GM12878 (cell line): ENCODE measurements around the gene PCNX4. TPM values are rescaled to one million over a fixed set of nuclear protein-coding genes. Genes with fewer than 3 reads are reported as not detected.

Source experiments
- ATAC-seq: fragments of 200-7000 bp; cut with Tn5 transposase; 3 replicates; pipeline ENCODE4 v1.9.1; 2020; ENCODE audit warnings: mild to moderate bottlenecking, moderate library complexity
- BruUV-seq: library from RNA; stranded (reverse); fragments of 400-500 nt; replicated peaks from 2 replicates; lab custom pipeline; 2021; lab: Mats Ljungman, UMichigan
- CTCF ChIA-PET: fragments of 300-600 bp; sonication (Branson Sonifier 250); formaldehyde crosslinking; extraction: SDS; loops from one replicate; lab custom pipeline; 2021; ENCODE audit warnings: inconsistent platforms; lab: Yijun Ruan, JAX
- POLR2A ChIA-PET: fragments of 350-600 bp; formaldehyde crosslinking; extraction: SDS; loops from one replicate; lab custom pipeline; 2021; ENCODE audit warnings: inconsistent platforms; lab: Charles Lee
- RAD21 ChIA-PET: fragments of 300-600 bp; sonication (Branson Sonifier 250); formaldehyde crosslinking; loops from one replicate; lab custom pipeline; 2023; ENCODE audit warnings: antibody characterized with exemption; ENCODE audit not compliant: unreplicated experiment; lab: Charles Lee
- SMC1A ChIA-PET: fragments of 300-600 bp; sonication (Branson Sonifier 250); formaldehyde crosslinking; loops from one replicate; lab custom pipeline; 2023; ENCODE audit not compliant: unreplicated experiment, uncharacterized antibody; lab: Charles Lee
- DNase-seq: peaks from one replicate; pipeline ENCODE4 v3.0.0-alpha.2; 2011; ENCODE audit warnings: low read depth, low spot score
- FAIRE-seq: peaks from 3 replicates; lab custom pipeline; 2011; peaks lifted over from hg19 to GRCh38; lab: Jason Lieb, UNC
- H2AFZ ChIP-seq: 2 replicates; pipeline ENCODE4 v1.6.0; 2011; ENCODE audit warnings: low read depth, low read length, control low read depth; ENCODE audit not compliant: control insufficient read depth
- H3K27ac ChIP-seq: 2 replicates; pipeline ENCODE4 v1.5.1; 2011; ENCODE audit warnings: control low read depth; ENCODE audit not compliant: control insufficient read depth, insufficient read depth
- H3K27me3 ChIP-seq, 2 experiments: replicated peaks in 1 of 2; 2 replicates each; pipeline versions ENCODE4 v1.6.0 to v1.6.1; 2011; ENCODE audit warnings: low read length in 1 of 2; ENCODE audit not compliant: control insufficient read depth in 2 of 2, insufficient read depth in 2 of 2
- H3K36me3 ChIP-seq, 2 experiments: 2 replicates each; pipeline ENCODE4 v1.5.1; 2011; ENCODE audit warnings: low read length in 1 of 2; ENCODE audit not compliant: control insufficient read depth in 2 of 2, insufficient read depth in 2 of 2
- H3K4me1 ChIP-seq: 2 replicates; pipeline ENCODE4 v1.6.1; 2011; ENCODE audit warnings: mild to moderate bottlenecking, low read length, moderate library complexity, mixed read lengths; ENCODE audit not compliant: control insufficient read depth, insufficient read depth
- H3K4me2 ChIP-seq: 2 replicates; pipeline ENCODE4 v1.6.0; 2011; ENCODE audit warnings: control low read depth; ENCODE audit not compliant: control insufficient read depth, insufficient read depth
- H3K4me3 ChIP-seq: fragments of 200-600 bp; sonication (generic); 2 replicates; pipeline ENCODE4 v1.5.1; 2016
- H3K79me2 ChIP-seq: 2 replicates; pipeline ENCODE4 v1.6.0; 2011; ENCODE audit warnings: low read length; ENCODE audit not compliant: control insufficient read depth, insufficient read depth
- H3K9ac ChIP-seq: 2 replicates; pipeline ENCODE4 v1.8.0; 2011; ENCODE audit warnings: low read length, control low read depth, mixed read lengths; ENCODE audit not compliant: control insufficient read depth, insufficient read depth
- H3K9me3 ChIP-seq: replicated peaks from 3 replicates; pipeline ENCODE4 v1.5.1; 2011; ENCODE audit warnings: mild to moderate bottlenecking, low read length; ENCODE audit not compliant: control insufficient read depth, insufficient read depth
- H4K20me1 ChIP-seq: 2 replicates; pipeline ENCODE4 v1.6.0; 2011; ENCODE audit not compliant: control insufficient read depth, insufficient read depth
- CTCF ChIP-seq, 3 experiments: IDR thresholded peaks in 2 of 3; conservative IDR thresholded peaks in 1 of 3; 2 replicates each; pipeline ENCODE4 v1.5.1; 2011; ENCODE audit warnings: low read depth in 3 of 3, low read length in 3 of 3, mild to moderate bottlenecking in 3 of 3, control low read depth in 2 of 3, moderate library complexity in 2 of 3, inconsistent platforms in 1 of 3, mixed read lengths in 1 of 3; ENCODE audit not compliant: control insufficient read depth in 2 of 3, insufficient read depth in 1 of 3; ENCODE audit errors: extremely low read depth in 1 of 3
- ETV6 ChIP-seq, 2 experiments: fragments of 450-650 bp in 1 of 2; IDR thresholded peaks in 1 of 2; conservative IDR thresholded peaks in 1 of 2; 2 replicates each; pipeline ENCODE4 v1.6.1; 2014; ENCODE audit warnings: antibody characterized with exemption in 1 of 2, borderline replicate concordance in 1 of 2, low read depth in 1 of 2, mild to moderate bottlenecking in 1 of 2, moderate library complexity in 1 of 2
- RUNX3 ChIP-seq: IDR thresholded peaks from 2 replicates; pipeline ENCODE4 v1.6.1; 2012; ENCODE audit warnings: low read length, inconsistent platforms
- ZNF622 ChIP-seq: fragments of 450-650 bp; IDR thresholded peaks from 2 replicates; pipeline ENCODE4 v1.6.1; 2017; ENCODE audit warnings: mild to moderate bottlenecking, inconsistent platforms
- WGBS: methylation state at CpG from one replicate; pipeline ENCODE4 v1.1.6; 2016; ENCODE audit warnings: low lambda C conversion rate; ENCODE audit not compliant: insufficient replicate concordance, insufficient coverage; ENCODE audit errors: missing lambda C conversion rate; 5-methylcytosine and 5-hydroxymethylcytosine counted together
- in situ Hi-C: fragments of 300-500 bp; cut with MboI; formaldehyde crosslinking; loops from 9 replicates; pipeline ENCODE4 v1.14.3; 2018; ENCODE audit warnings: mixed read lengths
- intact Hi-C: fragments of 100-400 bp; cut with micrococcal nuclease; formaldehyde crosslinking; loops from one replicate; pipeline ENCODE4 v1.14.2; 2022; ENCODE audit not compliant: unreplicated experiment
- polyA plus RNA-seq, 11 experiments: library from polyadenylated mRNA; depleted of rRNA in 4 of 11; unstranded in 6 of 11; stranded (reverse) in 5 of 11; fragments of >200 nt; fragmentation: Nextera tagmentation in 4 of 11; fragmentation: Illumina TruSeq in 1 of 11; extraction: Ambion mirVana in 4 of 11; extraction: Trizol in 1 of 11; gene quantifications; 1 replicate in 1 of 11; 2 replicates in 10 of 11; pipeline versions ENCODE4 v1.2.1 to v1.2.3, GENCODE V29; 2011 to 2016; ENCODE audit warnings: inconsistent platforms in 2 of 11, missing spikeins in 2 of 11, low read depth in 1 of 11
- total RNA-seq, 4 experiments: library from RNA; depleted of rRNA in 3 of 4; stranded (reverse); fragments of >200 nt in 3 of 4; fragmentation: Illumina TruSeq in 1 of 4; extraction: Trizol in 1 of 4; gene quantifications; 2 replicates each; pipeline versions ENCODE4 v1.2.1 to v1.2.3, GENCODE V29; 2013 to 2021

PCNX4 gene
- total and polyA plus RNA-seq, 10 of the 15 experiments (the other 5 are each of a cell fraction or from before 2014, with no cell fraction given) = 13.8 to 56.6 (median 39.4) TPM

- TF ChIP-seq CTCF (IDR thresholded peaks at IDR 0.05 in 2 of 3, conservative IDR thresholded peaks at IDR 0.05 in 1 of 3; ENCODE audit: control insufficient read depth in 2 of 3, extremely low read depth in 1 of 3, insufficient read depth in 1 of 3, low read depth in 3 of 3, low read length in 3 of 3) (no peak), RUNX3 (peak; percentile 48), ETV6 (conservative IDR thresholded peaks at IDR 0.05 in 1 of 2, IDR thresholded peaks at IDR 0.05 in 1 of 2; ENCODE audit: borderline replicate concordance in 1 of 2, low read depth in 1 of 2) (no peak), ZNF622 (no peak)
- DNase-seq (no peak), ATAC-seq (peak; percentile 2), FAIRE-seq (no peak)
- ChIA-PET CTCF (interaction anchor here (1.7 kb wide), 1 partner anchor 129 kb away, joined by 7 read pairs; no protein-coding TSS in a partner anchor), RAD21 (interaction anchor here (0.9 to 2.8 kb wide), 3 partner anchors 70 to 160 kb away, joined by 4 to 14 read pairs (median 13); partner anchors contain the start of gene DHRS7), SMC1A (interaction anchor here (1.1 to 2.7 kb wide), 4 partner anchors 12 to 90 kb away, joined by 3 to 14 read pairs (median 6); no protein-coding TSS in a partner anchor), POLR2A (interaction anchor here (1.3 to 3.0 kb wide), 2 partner anchors 70 to 171 kb away, joined by 3 to 20 read pairs; partner anchors contain the start of gene DHRS7)
- 74% methylated on average over 5 of the region's 5 CpGs for WGBS
- BruUV-seq = no TSS peak
- H3K9me3 ChIP-seq = no peaks in the 10 kb centered on the region; the same call in 2 of the 3 replicates
- peak overlapping the region; percentile 45 for H3K9ac ChIP-seq
- no peaks in the 10 kb centered on the region for H3K27me3 ChIP-seq
- H3K36me3 ChIP-seq = peaks cover 0 to 4% of the 10 kb centered on the region in 2 experiments; a peak in 1 of 4 replicates
- H3K4me2 ChIP-seq = peak overlapping the region; percentile 87
- no peak overlapping the region for H2AFZ ChIP-seq
- peaks cover 8% of the 10 kb centered on the region for H3K4me1 ChIP-seq
- peak overlapping the region; percentile 74 for H3K4me3 ChIP-seq
- H3K79me2 ChIP-seq = peaks cover 63% of the 10 kb centered on the region
- peak overlapping the region; percentile 52 for H3K27ac ChIP-seq
- in situ Hi-C loops (no loop called here), intact Hi-C loops (loop anchor here (5.0 to 10.0 kb wide), 3 partner anchors 113 to 610 kb away; partner anchors contain the start of genes JKAMP and L3HYPDH)
- no peaks in the 10 kb centered on the region for H4K20me1 ChIP-seq
Observed at GRCh38 chr14:60094306-60094897, 2.7 kb downstream of the PCNX4 start.
